ENCODE data around the gene ATP1B1.

The ATP1B1 gene

DNA sequence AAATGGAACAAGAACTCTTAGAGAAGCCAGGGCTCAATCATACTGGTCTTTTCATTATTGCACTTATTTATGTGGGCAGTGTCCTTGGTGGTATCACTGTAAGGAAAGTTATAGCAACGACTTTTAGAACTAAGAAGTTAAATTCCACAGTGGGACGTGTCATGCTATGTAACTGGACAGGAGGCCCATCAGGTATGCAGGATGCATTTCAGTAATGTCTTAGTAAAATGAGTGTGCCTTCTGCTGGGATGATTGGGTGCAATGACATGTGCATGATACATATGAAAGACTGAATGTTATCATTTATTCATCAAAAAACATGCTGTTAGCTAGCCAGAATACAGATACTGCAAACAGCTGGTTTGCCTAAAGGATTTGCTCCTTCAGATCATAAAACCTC, 6.9 kb upstream of the ATP1B1 start:
- no peak overlapping the region for H3K27ac ChIP-seq (ENCODE audit: low read depth, low read length)
- no peaks in the 10 kb centered on the region for H3K9me3 ChIP-seq (ENCODE audit: low read length)
- H3K27me3 ChIP-seq (ENCODE audit: control insufficient read depth in 1 of 2, insufficient read depth in 2 of 2, low read length in 2 of 2) = no peaks in the 10 kb centered on the region
- H3K4me3 ChIP-seq (ENCODE audit: low read depth in 1 of 2, low read length in 2 of 2) = no peak overlapping the region
- H3K4me1 ChIP-seq (ENCODE audit: insufficient read depth, low read length) = peaks cover 15% of the 10 kb centered on the region
- H3K36me3 ChIP-seq (ENCODE audit: insufficient read depth, low read length) = no peaks in the 10 kb centered on the region
- no peak overlapping the region for H3K9ac ChIP-seq (ENCODE audit: low read length)

DNA sequence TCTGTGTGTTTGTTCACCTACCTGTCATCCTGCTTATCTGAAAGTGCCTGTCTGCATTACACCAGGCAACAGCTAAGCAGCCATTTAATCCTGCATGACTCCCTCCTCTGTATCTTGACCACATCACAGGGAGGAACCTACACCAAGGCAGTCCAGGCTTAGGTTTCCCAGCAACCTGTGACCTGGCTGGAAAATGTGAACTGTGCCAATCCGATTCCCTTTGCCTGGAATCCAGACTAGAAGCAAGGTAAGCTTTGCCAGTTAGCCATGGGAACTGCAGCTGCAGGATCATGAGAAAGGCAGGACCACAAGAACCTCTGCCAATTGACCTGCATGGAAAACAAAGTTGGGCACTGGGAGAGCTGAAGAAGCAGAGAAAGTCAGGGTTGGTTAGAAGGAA, 6.3 kb upstream of the ATP1B1 start:
- no peak overlapping the region for H3K4me3 ChIP-seq (ENCODE audit: low read depth in 1 of 2, low read length in 2 of 2)
- H3K27me3 ChIP-seq (ENCODE audit: control insufficient read depth in 1 of 2, insufficient read depth in 2 of 2, low read length in 2 of 2) = no peaks in the 10 kb centered on the region
- no peak overlapping the region for H3K9ac ChIP-seq (ENCODE audit: low read length)
- peaks cover 15% of the 10 kb centered on the region for H3K4me1 ChIP-seq (ENCODE audit: insufficient read depth, low read length)
- no peak overlapping the region for H3K27ac ChIP-seq (ENCODE audit: low read depth, low read length)
- no peaks in the 10 kb centered on the region for H3K9me3 ChIP-seq (ENCODE audit: low read length)
- no peaks in the 10 kb centered on the region for H3K36me3 ChIP-seq (ENCODE audit: insufficient read depth, low read length)

DNA sequence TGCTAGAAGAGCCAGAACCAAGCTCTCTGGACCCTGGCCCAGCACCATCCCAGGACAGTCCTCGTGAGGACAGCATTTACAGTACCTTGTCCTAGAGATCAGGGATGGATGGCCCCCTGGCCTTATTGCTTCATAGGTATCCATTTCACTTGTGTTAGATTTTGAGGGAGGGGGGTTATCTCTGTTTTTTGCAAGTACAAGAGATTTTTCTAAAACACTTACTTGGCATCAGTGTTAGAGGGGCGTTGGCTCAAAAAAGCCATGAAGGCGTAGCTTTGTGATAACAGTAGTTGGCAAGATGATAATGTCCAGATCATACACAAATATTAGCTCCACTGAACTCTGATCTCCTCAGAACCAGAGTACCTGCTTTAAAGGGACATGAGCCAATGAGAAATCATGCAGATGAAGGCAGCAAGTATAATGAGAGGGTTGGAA, 5.8 kb upstream of the ATP1B1 start:
- Histone ChIP-seq H3K4me1 (ENCODE audit: insufficient read depth, low read length) (peaks cover 19% of the 10 kb centered on the region), H3K4me3 (ENCODE audit: low read depth in 1 of 2, low read length in 2 of 2) (no peak overlapping the region), H3K9me3 (ENCODE audit: low read length) (no peaks in the 10 kb centered on the region), H3K27ac (ENCODE audit: low read depth, low read length) (no peak overlapping the region), H3K9ac (ENCODE audit: low read length) (no peak overlapping the region), H3K36me3 (ENCODE audit: insufficient read depth, low read length) (no peaks in the 10 kb centered on the region), H3K27me3 (ENCODE audit: control insufficient read depth in 1 of 2, insufficient read depth in 2 of 2, low read length in 2 of 2) (no peaks in the 10 kb centered on the region)

DNA sequence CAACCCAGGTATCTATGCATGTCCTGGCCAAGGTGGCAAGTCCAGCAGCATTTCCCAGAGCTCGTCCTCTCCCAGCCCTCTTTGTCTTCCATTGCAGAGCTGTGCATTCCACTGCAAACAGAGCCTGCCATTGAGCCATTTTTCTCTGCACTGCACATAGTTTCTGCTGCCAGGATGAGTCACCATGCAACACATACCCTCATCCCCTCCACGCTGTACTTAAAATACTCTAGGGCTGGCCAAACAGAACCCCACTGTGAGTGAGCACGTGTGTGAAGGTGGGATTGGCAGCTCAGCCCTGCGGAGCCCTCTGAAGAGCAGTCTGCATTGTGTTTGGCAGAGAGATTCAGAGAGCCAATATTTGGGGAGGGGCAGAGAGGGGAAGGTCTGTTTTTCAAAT, 3.9 kb upstream of the ATP1B1 start:
- H3K27me3 ChIP-seq (ENCODE audit: control insufficient read depth in 1 of 2, insufficient read depth in 2 of 2, low read length in 2 of 2) = no peaks in the 10 kb centered on the region
- H3K36me3 ChIP-seq (ENCODE audit: insufficient read depth, low read length) = no peaks in the 10 kb centered on the region
- no peaks in the 10 kb centered on the region for H3K9me3 ChIP-seq (ENCODE audit: low read length)
- H3K27ac ChIP-seq (ENCODE audit: low read depth, low read length) = no peak overlapping the region
- no peak overlapping the region for H3K9ac ChIP-seq (ENCODE audit: low read length)
- H3K4me1 ChIP-seq (ENCODE audit: insufficient read depth, low read length) = peaks cover 19% of the 10 kb centered on the region
- H3K4me3 ChIP-seq (ENCODE audit: low read depth in 1 of 2, low read length in 2 of 2) = no peak overlapping the region

DNA sequence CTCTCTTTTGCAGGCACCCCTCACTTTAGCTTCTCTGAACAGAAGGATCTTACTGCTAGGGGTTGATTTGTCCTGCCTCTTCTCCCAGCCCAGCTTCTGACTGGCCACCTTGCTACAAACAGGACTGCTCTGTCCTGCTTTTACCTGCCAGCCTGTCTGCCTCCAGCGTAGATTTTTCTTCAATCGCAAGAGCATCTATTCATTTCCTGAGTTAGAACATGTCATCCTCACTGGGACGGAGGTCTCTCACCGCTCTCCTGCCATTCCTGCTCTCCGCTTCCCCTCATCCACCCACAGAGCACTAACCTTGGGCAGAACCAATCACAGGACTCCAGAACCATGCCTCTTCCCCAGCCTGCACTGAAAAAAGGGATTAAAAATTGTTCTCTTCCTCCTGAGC, 3.5 kb upstream of the ATP1B1 start:
- Histone ChIP-seq H3K27me3 (ENCODE audit: control insufficient read depth in 1 of 2, insufficient read depth in 2 of 2, low read length in 2 of 2) (no peaks in the 10 kb centered on the region), H3K9me3 (ENCODE audit: low read length) (no peaks in the 10 kb centered on the region), H3K36me3 (ENCODE audit: insufficient read depth, low read length) (no peaks in the 10 kb centered on the region), H3K27ac (ENCODE audit: low read depth, low read length) (no peak overlapping the region), H3K4me3 (ENCODE audit: low read depth in 1 of 2, low read length in 2 of 2) (no peak overlapping the region), H3K9ac (ENCODE audit: low read length) (no peak overlapping the region), H3K4me1 (ENCODE audit: insufficient read depth, low read length) (peaks cover 19% of the 10 kb centered on the region)

DNA sequence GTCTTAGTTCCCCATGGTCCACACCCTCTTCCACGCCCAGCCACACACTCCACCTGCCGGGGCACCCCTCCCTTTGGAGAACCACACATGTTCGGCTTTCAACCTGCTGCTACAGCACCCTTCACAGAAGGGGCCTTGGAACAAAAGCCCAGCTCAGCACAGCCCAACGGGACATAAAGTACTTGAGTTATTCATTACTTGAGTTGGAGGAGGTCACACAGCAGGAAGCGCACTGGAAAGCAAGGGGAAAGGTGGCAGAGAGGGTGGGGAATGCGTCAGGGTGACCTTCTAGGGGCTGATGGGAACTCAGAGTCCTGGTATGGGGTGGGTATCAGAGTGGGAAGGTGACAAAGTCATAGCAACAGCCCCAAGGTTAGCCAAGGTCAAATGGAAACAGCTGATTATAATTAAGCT, 3.0 kb upstream of the ATP1B1 start:
- Histone ChIP-seq H3K9ac (ENCODE audit: low read length) (no peak overlapping the region), H3K27ac (ENCODE audit: low read depth, low read length) (no peak overlapping the region), H3K9me3 (ENCODE audit: low read length) (no peaks in the 10 kb centered on the region), H3K4me3 (ENCODE audit: low read depth in 1 of 2, low read length in 2 of 2) (no peak overlapping the region), H3K4me1 (ENCODE audit: insufficient read depth, low read length) (peaks cover 19% of the 10 kb centered on the region), H3K27me3 (ENCODE audit: control insufficient read depth in 1 of 2, insufficient read depth in 2 of 2, low read length in 2 of 2) (no peaks in the 10 kb centered on the region), H3K36me3 (ENCODE audit: insufficient read depth, low read length) (no peaks in the 10 kb centered on the region)

DNA sequence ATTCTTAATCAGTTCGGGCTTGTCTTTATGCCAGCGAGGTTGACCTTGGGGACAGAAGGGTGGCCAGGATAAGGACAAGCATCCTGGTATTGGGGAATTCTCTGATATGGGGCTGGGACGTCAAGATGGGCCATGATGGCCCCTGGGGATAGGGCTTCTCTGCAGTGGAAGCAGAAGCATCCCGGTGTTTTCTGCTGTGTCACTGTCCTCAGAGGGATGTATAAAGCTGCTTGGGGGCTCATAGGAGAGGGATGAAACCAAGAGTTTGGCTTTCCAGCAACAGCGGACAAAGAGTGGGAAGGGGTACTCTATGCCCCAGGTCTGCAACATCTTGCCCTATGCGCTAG, 1.4 kb upstream of the ATP1B1 start:
- no peaks in the 10 kb centered on the region for H3K9me3 ChIP-seq (ENCODE audit: low read length)
- no peak overlapping the region for H3K9ac ChIP-seq (ENCODE audit: low read length)
- H3K4me3 ChIP-seq (ENCODE audit: low read depth in 1 of 2, low read length in 2 of 2) = peak overlapping the region in 1 of 2 donors; percentile 49
- peaks cover 33% of the 10 kb centered on the region for H3K4me1 ChIP-seq (ENCODE audit: insufficient read depth, low read length)
- no peaks in the 10 kb centered on the region for H3K27me3 ChIP-seq (ENCODE audit: control insufficient read depth in 1 of 2, insufficient read depth in 2 of 2, low read length in 2 of 2)
- no peak overlapping the region for H3K27ac ChIP-seq (ENCODE audit: low read depth, low read length)
- H3K36me3 ChIP-seq (ENCODE audit: insufficient read depth, low read length) = no peaks in the 10 kb centered on the region

DNA sequence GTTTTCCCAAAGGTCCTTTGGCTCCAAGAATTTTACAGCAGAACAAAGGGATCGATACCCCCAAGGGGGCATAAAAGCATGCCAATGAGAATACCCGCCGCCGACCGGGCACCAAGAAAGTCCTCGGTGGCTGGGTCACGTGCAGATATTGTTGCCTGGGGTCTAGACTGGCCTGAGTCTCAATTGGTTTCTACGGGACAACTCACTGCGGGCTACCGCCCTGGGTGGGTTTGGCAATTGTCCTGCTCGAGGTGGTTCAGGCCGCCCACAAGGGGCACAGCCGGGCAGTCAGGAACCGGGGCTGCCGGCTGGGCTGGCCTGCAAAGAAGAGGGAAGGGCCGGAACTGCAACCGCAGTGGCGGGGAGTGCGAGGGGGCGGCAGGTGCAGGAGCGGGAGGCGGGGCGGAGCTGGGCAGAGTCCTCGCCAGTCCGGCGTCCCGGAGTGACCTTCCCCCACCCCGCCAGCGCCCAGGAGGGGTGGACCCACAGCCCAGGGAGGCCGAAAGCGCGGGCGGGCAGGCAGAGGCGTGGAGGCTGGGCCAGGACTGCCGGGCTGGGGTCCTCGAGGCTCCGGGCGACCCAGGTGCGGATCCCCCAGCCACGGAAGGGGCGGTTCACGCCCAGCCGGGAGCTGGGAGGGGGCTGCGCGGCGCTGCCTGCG, 926 bp upstream of the ATP1B1 start:
- no peaks in the 10 kb centered on the region for H3K27me3 ChIP-seq (ENCODE audit: control insufficient read depth in 1 of 2, insufficient read depth in 2 of 2, low read length in 2 of 2)
- H3K4me1 ChIP-seq (ENCODE audit: insufficient read depth, low read length) = peaks cover 38% of the 10 kb centered on the region
- peak overlapping the region; percentile 49 to 88 for H3K4me3 ChIP-seq (ENCODE audit: low read depth in 1 of 2, low read length in 2 of 2)
- peak overlapping the region; percentile 61 for H3K27ac ChIP-seq (ENCODE audit: low read depth, low read length)
- no peaks in the 10 kb centered on the region for H3K36me3 ChIP-seq (ENCODE audit: insufficient read depth, low read length)
- no peaks in the 10 kb centered on the region for H3K9me3 ChIP-seq (ENCODE audit: low read length)
- H3K9ac ChIP-seq (ENCODE audit: low read length) = no peak overlapping the region

DNA sequence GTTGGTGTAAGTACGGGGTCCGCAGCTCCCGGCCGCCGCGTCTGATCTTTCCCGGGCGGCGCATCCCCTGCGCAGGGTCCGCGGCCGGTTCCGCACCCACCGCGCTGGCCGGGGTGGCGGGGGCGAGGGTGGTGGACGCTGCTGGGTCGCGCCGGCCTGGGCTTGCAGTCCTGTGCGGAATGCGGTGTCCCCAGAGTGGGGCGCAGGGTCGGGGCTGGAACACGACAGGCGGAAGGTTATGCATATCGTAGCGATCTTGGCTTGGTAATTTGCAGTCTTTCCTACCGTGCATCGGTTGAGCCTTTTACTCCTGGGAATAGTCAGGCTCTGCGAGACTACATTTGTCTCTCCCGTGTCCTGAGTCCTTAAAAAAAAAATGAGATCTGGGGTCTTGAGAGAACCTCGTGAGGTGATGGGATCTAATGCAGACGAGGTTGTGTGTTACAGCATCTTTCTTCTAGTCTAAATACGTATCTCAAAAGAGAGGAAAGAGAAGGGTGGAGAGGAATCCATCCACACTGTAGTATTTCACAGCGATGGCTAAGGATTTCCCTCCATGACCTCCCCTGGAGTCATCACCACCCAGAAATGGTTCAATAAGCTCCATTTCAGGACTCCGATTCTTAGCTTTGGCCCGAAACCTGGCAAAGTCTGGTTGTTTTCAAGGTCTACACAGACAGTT, 572 bp downstream of the ATP1B1 start:
- peak overlapping the region; percentile 84 for H3K27ac ChIP-seq (ENCODE audit: low read depth, low read length)
- H3K4me1 ChIP-seq (ENCODE audit: insufficient read depth, low read length) = peaks cover 51% of the 10 kb centered on the region
- peak overlapping the region; percentile 96 for H3K9ac ChIP-seq (ENCODE audit: low read length)
- H3K9me3 ChIP-seq (ENCODE audit: low read length) = no peaks in the 10 kb centered on the region
- H3K36me3 ChIP-seq (ENCODE audit: insufficient read depth, low read length) = peaks cover 9% of the 10 kb centered on the region
- H3K27me3 ChIP-seq (ENCODE audit: control insufficient read depth in 1 of 2, insufficient read depth in 2 of 2, low read length in 2 of 2) = no peaks in the 10 kb centered on the region
- peak overlapping the region; percentile 82 to 88 for H3K4me3 ChIP-seq (ENCODE audit: low read depth in 1 of 2, low read length in 2 of 2)

DNA sequence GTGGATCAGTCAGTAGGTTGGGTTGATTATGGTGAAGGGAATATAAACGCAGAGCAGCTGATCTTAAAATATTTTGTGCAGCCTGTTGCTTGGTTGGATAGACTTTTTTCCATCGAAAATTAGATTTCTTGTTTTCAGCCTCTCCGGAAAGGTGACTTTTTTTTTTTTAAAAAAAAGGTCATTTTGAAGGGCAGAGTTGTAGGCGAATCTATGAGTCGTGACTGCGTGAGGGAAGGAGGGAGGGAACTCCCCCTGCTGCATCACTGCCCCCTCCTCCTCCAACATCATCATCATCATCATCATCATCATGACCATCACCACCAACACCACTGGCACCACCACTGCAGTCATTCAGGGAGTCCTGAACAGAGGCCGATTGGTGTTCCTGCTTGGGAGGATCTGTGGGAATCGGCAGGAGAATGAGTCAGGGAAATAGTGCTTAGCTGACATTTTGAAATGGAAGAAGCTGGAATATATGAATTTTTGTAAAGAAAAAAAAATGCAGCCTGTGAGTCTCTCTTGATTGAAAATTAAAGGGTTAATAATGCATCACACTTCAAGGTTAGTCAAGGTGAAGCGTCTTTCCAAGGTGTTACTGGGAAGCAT, 1.2 kb downstream of the ATP1B1 start:
- peak overlapping the region; percentile 84 for H3K27ac ChIP-seq (ENCODE audit: low read depth, low read length)
- peak overlapping the region; percentile 82 to 88 for H3K4me3 ChIP-seq (ENCODE audit: low read depth in 1 of 2, low read length in 2 of 2)
- peak overlapping the region; percentile 96 for H3K9ac ChIP-seq (ENCODE audit: low read length)
- peaks cover 15% of the 10 kb centered on the region for H3K36me3 ChIP-seq (ENCODE audit: insufficient read depth, low read length)
- H3K4me1 ChIP-seq (ENCODE audit: insufficient read depth, low read length) = peaks cover 50% of the 10 kb centered on the region
- no peaks in the 10 kb centered on the region for H3K9me3 ChIP-seq (ENCODE audit: low read length)
- H3K27me3 ChIP-seq (ENCODE audit: control insufficient read depth in 1 of 2, insufficient read depth in 2 of 2, low read length in 2 of 2) = no peaks in the 10 kb centered on the region

DNA sequence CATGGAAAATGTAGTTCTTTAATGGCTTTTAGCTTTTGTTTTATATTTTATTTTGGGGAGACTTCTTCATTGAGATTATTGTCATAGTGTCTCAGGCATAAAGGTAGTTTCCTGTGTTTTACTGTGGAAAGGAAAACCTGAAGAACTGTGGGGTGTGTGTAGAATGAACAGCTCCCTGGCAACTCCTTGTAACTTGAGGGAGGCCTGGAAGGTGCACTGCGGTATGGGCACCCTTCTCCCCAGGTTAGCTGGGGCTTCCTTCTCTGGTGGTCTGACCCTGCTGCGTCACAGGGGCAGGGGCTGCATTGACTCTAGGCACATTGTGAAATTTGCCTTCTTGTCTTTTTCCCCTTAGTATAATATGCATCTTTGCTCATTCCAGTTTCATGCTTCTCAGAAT, 1.7 kb downstream of the ATP1B1 start:
- H3K27ac ChIP-seq (ENCODE audit: low read depth, low read length) = peak overlapping the region; percentile 84
- H3K4me1 ChIP-seq (ENCODE audit: insufficient read depth, low read length) = peaks cover 48% of the 10 kb centered on the region
- H3K4me3 ChIP-seq (ENCODE audit: low read depth in 1 of 2, low read length in 2 of 2) = peak overlapping the region; percentile 82 to 88

More for the DNA sequence above, 1.7 kb downstream of the ATP1B1 start:
- H3K27me3 ChIP-seq (ENCODE audit: control insufficient read depth in 1 of 2, insufficient read depth in 2 of 2, low read length in 2 of 2) = no peaks in the 10 kb centered on the region
- H3K36me3 ChIP-seq (ENCODE audit: insufficient read depth, low read length) = peaks cover 20% of the 10 kb centered on the region
- H3K9ac ChIP-seq (ENCODE audit: low read length) = peak overlapping the region; percentile 96
- no peaks in the 10 kb centered on the region for H3K9me3 ChIP-seq (ENCODE audit: low read length)

Data from muscle layer of colon (tissue), 2 donors.